HG03354 (cell line): Measurements from ENCODE around the gene ZBTB20.

Experiments used
- ATAC-seq: cut with Tn5 transposase; IDR thresholded peaks from one replicate; pipeline ENCODE4 v1.9.1; 2021; ENCODE audit warnings: mild to moderate bottlenecking; ENCODE audit not compliant: unreplicated experiment, poor library complexity, severe bottlenecking

Gene ZBTB20

DNA sequence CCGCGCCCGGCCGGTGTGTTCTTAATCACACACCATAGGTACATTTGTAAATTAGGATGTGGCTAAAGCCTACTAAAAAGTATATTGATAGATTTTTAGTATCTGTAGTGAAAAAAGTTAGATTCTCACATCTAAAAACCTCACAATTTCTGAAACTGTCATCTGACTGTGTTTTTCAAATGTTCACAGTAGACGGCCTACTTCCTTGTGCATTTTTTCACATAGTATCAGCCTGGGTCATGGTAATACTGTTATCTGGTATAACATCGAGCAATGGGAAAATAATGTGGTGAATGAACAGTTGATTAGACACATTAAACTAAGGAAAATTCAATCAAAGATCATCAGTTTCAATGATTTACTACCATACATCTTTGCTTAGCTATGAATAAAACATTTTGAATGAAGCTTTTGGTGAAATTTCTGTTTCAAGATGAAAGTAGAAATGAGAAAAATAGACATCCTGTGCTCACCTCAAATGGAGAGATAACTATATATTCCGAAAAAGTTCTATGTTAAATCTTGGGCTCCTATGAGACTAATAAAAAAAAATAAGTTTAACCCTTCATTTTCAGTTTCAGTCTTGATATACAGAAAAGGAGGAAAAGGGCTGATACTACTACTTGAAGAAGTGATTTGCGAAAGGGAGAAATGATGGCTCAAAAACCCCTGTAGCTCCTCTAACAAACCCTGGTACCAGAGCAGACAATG is 262.7 kb downstream of the ZBTB20 start:
- no peak for ATAC-seq

DNA sequence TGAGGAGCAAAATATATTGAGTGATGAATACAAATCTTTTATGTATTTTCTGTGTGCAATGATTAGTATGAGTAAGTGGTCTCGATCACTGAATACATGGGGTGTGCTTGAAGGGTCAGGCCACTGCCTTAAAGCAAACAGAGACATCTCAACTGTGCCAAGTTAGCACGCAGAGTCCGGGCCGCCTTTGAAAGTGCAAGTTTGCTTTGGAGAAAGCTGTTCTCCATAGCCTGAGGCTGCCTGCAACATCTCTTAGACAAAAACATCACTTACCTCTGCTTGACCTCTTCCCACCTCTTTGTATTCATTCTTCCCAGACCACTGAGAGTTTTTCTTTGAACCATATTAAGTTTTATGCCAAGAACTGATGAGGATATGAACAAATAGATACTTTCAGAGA is 267.0 kb downstream of the ZBTB20 start:
- no peak for ATAC-seq

DNA sequence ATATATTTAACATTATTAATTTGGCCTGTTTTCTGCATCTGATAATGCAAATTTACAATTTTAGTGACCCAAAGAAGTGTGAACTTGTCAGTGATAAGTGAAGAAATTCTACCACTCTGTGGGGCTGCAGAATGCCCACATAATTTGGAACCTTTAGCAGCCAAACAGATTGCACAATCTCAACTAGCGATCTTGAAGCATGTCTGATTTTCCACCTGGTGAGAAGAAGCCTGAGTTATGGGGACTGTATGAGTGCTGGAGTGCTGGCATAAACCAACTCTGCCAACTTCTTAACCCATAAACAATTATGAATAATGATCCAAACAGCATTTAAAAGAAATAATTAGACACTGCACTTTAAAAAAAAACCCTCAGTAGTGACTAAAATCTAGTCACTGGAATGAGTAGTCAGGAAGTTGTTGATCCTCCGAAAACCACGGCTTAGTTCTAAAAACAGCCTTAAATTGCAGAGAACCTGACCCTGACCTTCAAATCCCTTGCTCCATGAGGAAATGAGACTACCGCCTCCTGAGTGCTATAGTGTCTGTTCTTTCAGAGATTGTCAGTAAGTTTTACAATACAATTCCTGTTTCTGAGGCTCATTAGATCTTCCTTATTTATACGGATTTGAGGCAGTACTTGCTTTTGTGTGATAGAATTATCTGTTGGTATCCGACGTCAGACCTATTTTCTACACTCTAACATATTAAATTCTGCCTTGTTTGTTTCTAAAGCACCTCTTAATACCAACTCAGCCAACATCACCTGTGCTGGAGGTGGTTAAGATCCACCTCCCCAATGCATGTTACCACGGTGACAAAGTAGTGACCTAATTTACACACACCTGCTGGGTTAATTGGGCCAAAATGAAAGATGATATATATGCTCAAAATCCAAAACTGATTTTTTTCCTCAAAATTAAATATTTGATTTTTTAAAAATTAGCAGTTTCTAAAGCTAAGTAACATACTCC is 267.7 kb downstream of the ZBTB20 start:
- peak; percentile 85 for ATAC-seq

DNA sequence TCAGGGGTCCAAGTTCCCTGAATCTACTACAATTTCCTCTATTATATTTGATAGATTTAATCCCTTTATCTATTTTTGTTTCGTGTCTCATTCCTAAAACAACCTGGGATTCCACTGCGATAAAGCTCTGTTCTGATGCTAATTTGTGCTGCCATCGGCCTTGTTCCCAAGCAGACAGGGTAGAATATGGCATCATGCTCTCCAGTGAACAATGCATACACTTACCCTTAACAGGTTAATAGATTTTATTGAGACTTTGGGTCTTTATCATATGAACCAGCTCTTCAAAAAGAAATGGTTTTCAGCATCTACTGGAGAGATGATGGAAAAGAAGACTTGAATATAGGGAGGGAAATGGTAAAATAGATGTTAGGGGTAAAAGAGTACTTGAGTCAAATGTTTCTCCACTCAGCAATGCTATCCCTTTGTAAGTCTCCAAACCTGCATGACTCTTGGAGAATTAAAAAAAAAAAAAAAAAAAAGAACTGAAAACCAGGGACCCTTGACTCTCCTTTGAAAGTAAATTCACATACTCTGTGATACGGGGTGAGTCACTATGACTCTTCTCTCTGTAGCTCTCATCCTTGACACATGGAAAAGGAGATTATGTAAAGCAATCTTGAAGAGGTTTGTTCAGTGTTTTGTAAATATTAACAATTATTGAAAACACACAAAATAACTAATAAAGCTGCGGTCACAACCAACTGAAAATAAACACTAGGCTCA is 268.8 kb downstream of the ZBTB20 start:
- ATAC-seq = no peak

DNA sequence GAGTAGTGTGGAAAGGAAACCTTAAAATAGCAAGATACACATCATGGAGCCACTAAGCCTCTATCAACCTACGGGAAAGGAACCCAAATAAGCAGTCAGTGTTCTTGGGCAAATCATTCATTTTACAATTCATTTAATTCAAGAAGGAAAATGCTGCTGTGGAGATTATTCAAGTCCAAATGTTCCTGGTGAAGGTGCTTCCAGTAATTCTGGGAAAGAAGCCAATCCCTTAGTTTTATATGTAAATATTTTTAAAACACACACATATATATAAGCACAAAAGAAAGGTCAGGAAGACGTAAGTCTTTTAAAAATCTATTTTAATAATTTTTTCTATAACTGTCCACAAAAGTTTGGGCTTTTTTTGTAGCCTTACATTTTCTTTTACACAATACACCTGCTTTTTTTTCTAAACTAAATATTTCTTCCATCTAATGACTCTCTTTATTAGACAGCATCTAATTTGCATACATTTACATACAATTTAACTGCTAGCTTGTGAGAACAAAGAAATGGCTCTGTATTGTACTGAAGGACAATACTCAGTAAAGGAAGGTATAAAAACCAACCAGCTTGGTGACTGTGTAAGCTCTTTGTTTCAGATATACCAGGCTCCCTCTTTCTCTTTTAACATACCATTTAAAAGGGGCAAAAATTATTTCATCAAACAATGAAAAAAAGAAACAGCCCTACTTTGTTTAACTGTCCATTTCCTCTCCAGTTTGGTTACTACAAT is 269.5 kb downstream of the ZBTB20 start:
- ATAC-seq = no peak

DNA sequence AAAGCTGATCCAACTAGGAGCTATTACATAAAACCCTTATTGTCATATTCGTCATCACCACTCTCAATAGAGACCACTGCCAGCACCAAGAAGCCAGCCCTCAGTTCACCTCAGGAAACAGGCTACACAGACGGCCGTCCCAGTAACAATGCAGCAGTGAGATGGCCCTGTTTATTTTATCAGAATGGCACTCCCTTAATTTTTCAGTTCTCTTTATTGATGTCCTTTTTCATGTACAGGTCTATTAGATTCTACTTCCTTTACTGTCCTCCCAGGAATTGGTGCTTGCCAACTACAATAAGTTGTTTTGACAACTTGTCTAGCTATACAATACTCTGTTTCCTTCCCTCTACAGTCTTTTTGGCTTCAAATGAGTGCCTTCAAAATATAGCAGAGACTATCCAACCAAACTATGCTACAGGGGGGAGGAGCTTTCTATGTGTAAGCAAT is 272.5 kb downstream of the ZBTB20 start:
- ATAC-seq = no peak

DNA sequence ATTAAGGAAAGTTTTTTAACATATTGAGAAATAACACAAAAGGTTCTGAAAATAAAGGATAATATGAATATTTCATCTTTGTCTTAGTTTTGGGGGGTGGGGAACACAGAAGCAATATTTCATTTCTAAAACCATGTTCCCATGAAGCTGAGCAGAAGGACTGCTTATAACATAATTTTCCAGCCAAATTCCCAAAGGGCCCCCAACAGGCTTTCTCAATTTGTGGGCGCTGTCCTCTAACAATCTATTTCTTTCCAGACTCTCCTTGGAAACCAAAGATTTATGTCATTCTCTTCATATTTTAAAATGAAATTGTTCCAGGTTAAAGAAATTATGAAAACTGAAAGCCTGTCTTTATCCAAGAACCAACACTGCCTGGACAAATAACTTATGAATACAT is 273.5 kb downstream of the ZBTB20 start:
- no peak for ATAC-seq

DNA sequence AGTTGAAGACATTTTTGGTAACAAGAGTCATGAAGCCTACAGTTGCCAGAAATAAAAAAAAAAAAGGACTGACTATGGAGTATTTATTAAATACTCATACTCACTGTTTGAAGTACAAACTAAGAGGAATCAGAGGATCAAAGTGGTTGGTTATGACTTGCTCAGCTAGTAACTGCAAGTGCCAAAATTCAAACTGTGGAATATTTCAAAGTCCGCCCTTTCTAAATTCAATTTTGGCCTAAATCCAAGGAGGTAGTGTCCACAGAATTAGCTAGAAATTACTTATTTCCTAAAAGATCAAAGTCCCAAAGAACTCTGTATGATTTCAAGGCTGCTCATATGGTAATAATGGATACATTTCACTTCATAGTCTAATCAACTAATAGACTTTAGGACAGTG is 274.5 kb downstream of the ZBTB20 start:
- no peak for ATAC-seq

DNA sequence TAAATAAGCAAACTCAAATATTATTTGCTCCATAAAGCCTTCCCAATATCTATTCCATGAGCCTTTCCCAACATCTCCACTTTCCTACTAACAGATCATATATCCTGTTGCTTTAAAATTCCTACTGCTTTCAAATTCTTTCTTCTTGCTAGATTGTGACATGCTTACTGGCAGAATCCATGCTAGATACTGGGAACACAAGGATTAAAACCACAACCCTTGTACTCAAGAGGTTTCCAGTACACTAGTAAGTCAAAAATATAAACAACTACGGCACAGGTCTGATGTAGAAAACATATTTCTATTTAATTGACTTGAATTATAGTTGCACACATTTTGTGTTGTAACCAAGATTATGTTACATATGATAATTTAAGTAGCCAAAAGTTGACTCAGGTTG is 275.0 kb downstream of the ZBTB20 start:
- ATAC-seq = no peak

DNA sequence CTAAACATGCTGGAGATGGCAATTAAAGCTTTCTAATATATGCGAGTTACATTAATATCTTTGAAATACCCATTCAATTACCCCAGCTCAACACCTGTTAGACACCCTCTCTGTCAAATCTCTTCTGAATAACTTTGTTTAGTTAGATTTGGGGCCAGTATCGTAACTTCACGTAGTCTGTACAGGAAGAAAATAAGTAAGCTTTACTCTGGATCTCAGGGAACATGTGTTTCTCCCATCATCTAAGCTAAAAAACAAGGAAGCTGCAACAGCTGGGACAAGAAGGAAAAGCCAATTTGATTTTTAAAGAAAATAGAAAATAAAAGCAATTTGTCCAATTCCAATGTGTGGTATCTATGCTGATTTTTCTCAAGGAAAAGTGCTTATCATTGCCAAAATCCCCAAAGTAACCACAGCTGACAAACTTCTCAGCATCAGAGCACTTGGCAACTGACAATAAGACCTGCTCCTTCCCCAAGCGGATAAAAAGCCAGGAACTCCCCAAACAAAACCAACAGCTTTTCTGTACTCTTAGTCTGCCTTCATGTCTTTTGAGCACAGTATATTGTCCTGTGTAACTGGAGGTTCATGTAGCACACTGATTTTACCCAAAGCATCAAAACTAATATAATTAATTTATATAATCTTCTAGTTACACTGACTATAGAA is 279.1 kb downstream of the ZBTB20 start:
- no peak for ATAC-seq

DNA sequence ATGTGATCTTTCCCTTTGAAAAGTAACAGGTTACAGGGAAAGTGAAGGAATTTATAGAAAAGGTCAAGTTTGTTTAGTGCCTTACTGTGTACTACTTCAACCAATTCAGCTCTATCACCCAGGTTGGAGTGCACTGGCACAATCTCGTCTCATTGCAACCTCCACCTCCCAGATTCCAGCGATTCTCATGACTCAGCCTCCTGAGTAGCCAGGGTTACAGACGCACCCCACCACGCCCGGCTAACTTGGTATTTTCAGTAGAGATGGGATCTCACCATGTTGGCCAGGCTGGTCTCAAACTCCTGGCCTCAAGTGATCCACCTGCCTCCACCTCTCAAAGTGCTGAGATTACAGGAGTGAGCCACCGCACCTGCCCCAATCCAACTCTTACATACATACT is 279.7 kb downstream of the ZBTB20 start:
- ATAC-seq = no peak

DNA sequence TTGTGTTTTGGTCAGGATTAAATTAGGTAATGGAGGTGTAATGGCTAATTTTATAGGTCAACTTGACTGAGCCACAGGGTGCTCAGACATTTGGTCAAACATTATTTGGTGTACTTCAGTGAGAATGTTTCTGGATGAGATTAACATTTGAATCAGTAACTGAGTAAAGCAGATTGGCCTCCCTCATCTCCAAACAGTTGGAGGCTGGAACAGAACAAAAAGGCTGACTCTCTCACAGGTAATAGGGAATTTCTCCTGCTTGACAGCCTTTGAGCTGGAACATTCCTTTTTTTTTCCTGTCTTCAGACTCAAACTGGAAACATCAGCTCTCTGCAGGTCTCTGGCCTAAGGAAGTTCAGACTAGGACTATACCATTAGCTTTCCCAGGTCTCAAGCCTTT is 280.7 kb downstream of the ZBTB20 start:
- ATAC-seq = no peak

DNA sequence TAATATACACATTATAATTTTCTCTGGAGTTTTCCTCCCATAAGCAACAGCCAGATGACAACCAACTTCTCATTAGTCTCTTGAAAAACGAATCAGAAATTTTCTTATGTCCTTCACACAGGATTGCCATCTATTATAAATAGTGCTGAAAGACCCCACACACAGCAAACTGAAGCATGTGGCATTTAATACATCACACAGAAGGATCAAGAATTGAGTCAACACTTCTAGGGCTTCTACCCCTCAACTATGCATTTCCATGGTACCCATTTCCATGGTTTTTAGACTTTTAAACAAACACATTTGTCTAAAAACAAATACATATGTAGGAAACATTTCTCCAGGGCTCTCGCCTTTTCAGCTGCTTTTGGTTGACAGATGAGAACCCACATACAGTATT is 282.1 kb downstream of the ZBTB20 start:
- no peak for ATAC-seq

DNA sequence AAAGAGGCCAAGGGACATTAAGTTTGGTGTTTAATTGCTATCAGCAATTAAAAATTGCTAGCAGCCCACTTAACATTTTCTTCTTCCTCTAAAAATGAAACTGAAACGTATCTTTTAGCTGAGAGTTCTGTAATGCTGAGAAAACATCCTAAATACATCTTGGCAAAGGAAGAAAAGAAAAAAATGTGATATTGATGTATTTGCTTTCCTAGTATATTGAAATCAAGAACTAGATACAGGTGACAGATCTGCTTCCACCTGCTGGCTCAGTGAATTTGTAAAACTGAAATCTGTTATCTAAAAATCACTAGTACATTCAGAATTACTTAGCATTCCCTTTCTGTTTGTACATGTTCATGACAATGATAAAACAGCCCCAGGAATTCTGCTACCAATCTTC is 283.2 kb downstream of the ZBTB20 start:
- no peak for ATAC-seq

DNA sequence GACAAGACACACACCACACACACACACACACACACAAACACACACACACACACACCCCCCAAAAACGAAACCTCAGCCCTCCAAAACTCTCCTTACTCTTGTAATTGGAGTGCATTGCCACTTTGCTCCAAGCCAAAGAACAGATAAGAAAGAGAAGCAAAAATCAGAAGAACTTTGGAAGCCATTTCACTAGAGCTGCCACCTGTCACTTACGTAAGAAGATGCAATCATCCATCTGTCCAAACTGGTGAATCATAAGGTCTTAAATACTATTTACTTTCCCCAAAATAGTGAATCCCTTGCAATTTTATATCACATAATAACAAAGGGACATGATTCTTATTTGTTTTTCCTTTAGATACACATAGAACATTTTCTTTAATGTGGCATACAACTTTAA is 285.4 kb downstream of the ZBTB20 start:
- ATAC-seq = no peak

DNA sequence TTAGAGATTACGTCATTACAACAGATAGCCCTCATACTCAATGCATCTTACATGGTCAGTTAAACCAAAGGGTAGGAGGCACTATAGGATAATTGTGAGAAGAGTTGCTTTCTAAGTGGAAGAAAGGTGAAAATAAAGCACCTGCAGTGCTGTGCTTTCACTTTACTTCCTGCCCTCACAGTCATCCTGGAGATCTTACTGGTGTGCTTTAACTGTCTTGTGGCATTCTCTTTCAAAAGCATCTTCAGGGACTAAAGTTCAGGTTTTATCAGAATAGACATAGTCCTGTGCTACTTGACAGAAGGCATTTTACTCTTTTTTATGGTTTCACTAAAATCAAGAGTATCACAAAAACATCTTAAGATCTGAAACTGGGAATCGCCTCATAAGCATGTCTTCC is 286.6 kb downstream of the ZBTB20 start:
- ATAC-seq = no peak

DNA sequence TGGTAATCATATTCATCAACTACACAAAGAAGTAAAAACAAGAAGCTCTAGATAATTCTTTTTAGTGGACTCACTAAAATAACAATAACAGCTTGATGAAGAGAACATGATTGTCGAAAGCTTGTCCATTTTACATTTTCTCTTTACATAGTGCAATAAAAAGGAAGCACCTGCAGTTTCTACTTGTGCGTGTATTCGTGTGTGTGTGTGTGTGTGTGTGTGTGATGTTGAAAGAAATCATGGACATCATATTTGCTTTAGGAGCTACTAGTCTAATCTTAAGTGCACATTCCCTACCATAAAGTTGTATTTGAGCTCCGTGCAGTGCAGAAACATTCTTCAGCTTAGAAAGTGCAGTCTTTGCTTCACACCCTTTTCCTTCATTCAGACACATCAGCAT is 288.8 kb downstream of the ZBTB20 start:
- no peak for ATAC-seq

DNA sequence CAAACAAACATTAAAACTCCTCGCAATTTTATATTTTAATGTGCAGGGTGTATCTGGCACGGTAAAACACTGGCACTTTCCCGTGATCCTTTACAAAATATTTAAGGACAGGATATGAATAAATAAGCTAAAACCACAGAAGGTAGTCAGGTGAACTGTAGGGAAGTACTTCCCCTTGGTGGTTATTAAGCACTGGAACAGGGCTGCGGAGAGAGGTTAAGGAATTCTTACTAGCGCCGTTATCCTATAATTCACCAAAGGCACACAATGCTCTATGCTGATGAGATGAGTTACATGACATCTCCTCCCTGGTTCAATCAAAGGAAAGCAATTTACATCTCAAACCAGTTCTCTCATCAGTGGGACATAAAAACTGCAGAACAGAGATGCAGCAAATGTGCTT is 289.8 kb downstream of the ZBTB20 start:
- no peak for ATAC-seq

DNA sequence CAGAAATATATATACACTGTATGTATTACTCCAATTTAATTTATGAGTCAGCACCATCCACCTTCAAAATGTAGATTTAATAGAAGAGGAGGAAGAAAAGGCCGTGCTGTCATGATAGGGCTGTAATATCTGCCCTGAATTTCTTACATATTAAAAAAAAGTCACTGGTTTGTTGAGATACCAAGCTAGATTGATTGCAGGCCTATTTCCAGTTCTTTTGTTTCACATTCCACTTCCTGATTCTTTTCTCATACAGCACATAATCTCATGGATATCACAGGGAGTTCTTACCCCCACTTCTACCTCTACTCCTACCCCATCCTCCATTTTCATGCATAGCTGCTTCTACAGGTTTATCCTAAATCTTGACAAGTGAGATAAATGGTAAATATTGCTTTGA is 290.3 kb downstream of the ZBTB20 start:
- no peak for ATAC-seq
